SK-N-MC (cell line): ENCODE data around the gene SNAPC2.

ENCODE experiments used
- DNase-seq: peaks from one replicate; pipeline ENCODE4 v3.0.0-alpha.2; 2011; ENCODE audit warnings: low read depth, low spot score
- H3K27ac ChIP-seq: fragments of 200-600 bp; sonication (generic); 2 replicates; pipeline ENCODE4 v1.5.1; 2016; ENCODE audit warnings: mixed run types
- H3K36me3 ChIP-seq: fragments of 200-600 bp; sonication (generic); 2 replicates; pipeline ENCODE4 v1.6.1; 2017; ENCODE audit warnings: antibody characterized with exemption, low read length, mixed read lengths; ENCODE audit not compliant: insufficient read depth
- H3K4me3 ChIP-seq: fragments of 200-600 bp; sonication (generic); 2 replicates; pipeline ENCODE4 v1.5.1; 2016
- H3K9ac ChIP-seq: fragments of 200-600 bp; sonication (generic); 2 replicates; pipeline ENCODE4 v1.8.0; 2017; ENCODE audit warnings: mixed run types, mixed read lengths; ENCODE audit not compliant: insufficient read length
- H3K9me3 ChIP-seq: fragments of 200-600 bp; sonication (generic); 2 replicates; pipeline ENCODE4 v1.6.1; 2017; ENCODE audit warnings: low read depth, mild to moderate bottlenecking, antibody characterized with exemption, low read length, moderate library complexity, mixed read lengths
- EZH2 ChIP-seq: fragments of 200-600 bp; sonication (generic); IDR thresholded peaks from one replicate; pipeline ENCODE4 v1.6.1; 2017; ENCODE audit warnings: antibody characterized with exemption
- FOXP2 ChIP-seq: optimal IDR thresholded peaks from 2 replicates; pipeline ENCODE3; 2011; ENCODE audit warnings: mild to moderate bottlenecking, moderate library complexity; ENCODE audit not compliant: insufficient read depth; ENCODE audit errors: extremely low read length, control extremely low read depth
- POLR2AphosphoS5 ChIP-seq: IDR thresholded peaks from 2 replicates; pipeline ENCODE4 v1.6.1; 2012; ENCODE audit warnings: mild to moderate bottlenecking, low read depth, low read length, borderline replicate concordance

The SNAPC2 gene

GRCh38 chr19:7961920-7962626, 41.9 kb downstream of the SNAPC2 start:
- Histone ChIP-seq H3K36me3 (peaks cover 46% of the 10 kb centered on the region), H3K9ac (no peak overlapping the region), H3K4me3 (no peak overlapping the region), H3K27ac (no peak overlapping the region), H3K9me3 (no peaks in the 10 kb centered on the region)
- no peak for DNase-seq
- TF ChIP-seq POLR2AphosphoS5: no peak
- no peak for TF ChIP-seq EZH2
- TF ChIP-seq FOXP2: no peak

- Histone ChIP-seq H3K27ac (no peak overlapping the region; the same call in 1 of the 2 replicates), H3K4me3 (no peak overlapping the region), H3K9ac (no peak overlapping the region), H3K36me3 (peaks cover 53% of the 10 kb centered on the region), H3K9me3 (no peaks in the 10 kb centered on the region)
- TF ChIP-seq POLR2AphosphoS5: no peak
- TF ChIP-seq FOXP2: no peak
- TF ChIP-seq EZH2: no peak
- DNase-seq: no peak
These were observed 42.6 kb downstream of the SNAPC2 start for GRCh38 chr19:7962644-7963268.

- Histone ChIP-seq H3K27ac (no peak overlapping the region), H3K9me3 (no peaks in the 10 kb centered on the region), H3K4me3 (no peak overlapping the region), H3K9ac (no peak overlapping the region), H3K36me3 (peaks cover 55% of the 10 kb centered on the region)
- no peak for DNase-seq
- no peak for TF ChIP-seq EZH2
- TF ChIP-seq FOXP2: no peak
- TF ChIP-seq POLR2AphosphoS5: no peak
These were observed 43.4 kb downstream of the SNAPC2 start for GRCh38 chr19:7963566-7963965.

GRCh38 chr19:7965259-7965841, 45.2 kb downstream of the SNAPC2 start:
- H3K27ac ChIP-seq: no peak overlapping the region
- DNase-seq: no peak
- H3K9me3 ChIP-seq: no peaks in the 10 kb centered on the region
- H3K4me3 ChIP-seq: no peak overlapping the region
- TF ChIP-seq EZH2 (no peak), POLR2AphosphoS5 (no peak), FOXP2 (no peak)
- no peak overlapping the region for H3K9ac ChIP-seq
- peaks cover 61% of the 10 kb centered on the region for H3K36me3 ChIP-seq

- DNase-seq: no peak
- Histone ChIP-seq H3K27ac (no peak overlapping the region), H3K9me3 (no peaks in the 10 kb centered on the region), H3K9ac (no peak overlapping the region), H3K4me3 (no peak overlapping the region), H3K36me3 (peaks cover 61% of the 10 kb centered on the region)
- TF ChIP-seq FOXP2: no peak
- TF ChIP-seq EZH2: no peak
- TF ChIP-seq POLR2AphosphoS5: no peak
These were observed 46.0 kb downstream of the SNAPC2 start for GRCh38 chr19:7965921-7966665.

GRCh38 chr19:7968008-7968795, 48.1 kb downstream of the SNAPC2 start:
- TF ChIP-seq FOXP2 (no peak), POLR2AphosphoS5 (no peak), EZH2 (no peak)
- H3K4me3 ChIP-seq: no peak overlapping the region
- DNase-seq: no peak
- peaks cover 54% of the 10 kb centered on the region; the same call in 1 of the 2 replicates for H3K36me3 ChIP-seq
- H3K27ac ChIP-seq: no peak overlapping the region
- H3K9me3 ChIP-seq: no peaks in the 10 kb centered on the region
- no peak overlapping the region for H3K9ac ChIP-seq

- TF ChIP-seq EZH2 (no peak), FOXP2 (no peak), POLR2AphosphoS5 (no peak)
- Histone ChIP-seq H3K9me3 (no peaks in the 10 kb centered on the region), H3K27ac (no peak overlapping the region), H3K36me3 (peaks cover 54% of the 10 kb centered on the region; the same call in 1 of the 2 replicates), H3K9ac (no peak overlapping the region), H3K4me3 (no peak overlapping the region)
- no peak for DNase-seq
These were observed 48.8 kb downstream of the SNAPC2 start for GRCh38 chr19:7968796-7969554.
